ENCODE measurements around the gene CELF1. TPM values are rescaled to one million over a fixed set of nuclear protein-coding genes. Genes with fewer than 3 reads are reported as not detected.

The CELF1 gene
- total RNA-seq, 2 experiments from 2014 or later: 132 to 143 TPM

DNA sequence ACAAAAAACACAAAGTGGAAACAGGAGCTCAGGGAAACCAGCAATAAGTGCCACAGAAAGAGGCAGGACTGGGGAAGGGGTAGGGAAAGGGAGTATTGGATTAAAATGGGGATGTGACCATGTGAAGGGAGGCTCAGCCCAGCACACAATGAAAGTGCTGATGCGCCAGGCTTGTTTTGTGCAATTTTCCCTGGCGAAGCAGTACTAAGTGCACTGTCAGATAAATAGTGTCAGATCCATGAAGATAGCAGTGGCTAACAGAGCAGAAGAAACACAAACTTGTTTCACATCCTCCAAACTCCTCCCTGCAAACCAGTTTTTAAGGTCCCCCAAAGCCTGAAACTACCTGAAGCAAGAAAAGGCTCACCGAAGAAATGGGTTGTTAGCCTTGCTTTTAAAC, 53.3 kb downstream of the CELF1 start:
- no peaks in the 10 kb centered on the region for H3K9me3 Mint-ChIP-seq (ENCODE audit: low read depth)
- intact Hi-C loops (cut with DNase I, micrococcal nuclease): loop anchor here in 1 of 2 experiments (10.0 kb wide), 1 partner anchor 265 kb away; the partner anchor contains the start of gene FNBP4
- peaks cover 21% of the 10 kb centered on the region for H3K36me3 Mint-ChIP-seq (ENCODE audit: low read depth)
- DNase-seq: no peak
- ATAC-seq: no peak
- H3K4me3 Mint-ChIP-seq: no peak overlapping the region
- peaks cover 42% of the 10 kb centered on the region for H3K4me1 Mint-ChIP-seq
- ChIA-PET CTCF (interaction anchor here (2.2 kb wide), 1 partner anchor 11 kb away, joined by 6 read pairs; no protein-coding TSS in a partner anchor), POLR2A (no interaction called here)
- no peaks in the 10 kb centered on the region for H3K27me3 Mint-ChIP-seq
- H3K27ac Mint-ChIP-seq: peak overlapping the region; percentile 16

DNA sequence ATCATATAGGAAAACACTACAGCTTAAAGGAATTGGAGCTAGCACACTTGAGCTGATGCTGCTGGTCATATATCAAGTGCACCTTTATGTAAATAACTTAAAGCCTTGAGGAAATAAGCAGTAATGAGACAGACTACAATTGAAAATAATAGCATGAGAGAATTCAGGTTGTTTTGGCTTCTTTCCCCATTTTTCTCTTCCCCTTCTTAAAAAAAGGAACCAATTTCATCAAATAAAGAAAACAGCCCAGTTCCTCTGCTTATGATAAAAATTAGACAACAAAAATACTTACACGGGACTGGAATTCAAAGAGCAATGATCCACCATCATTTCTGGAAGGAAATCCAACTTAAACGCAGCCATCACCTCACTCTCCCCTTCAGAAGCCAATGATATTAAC, 53.8 kb downstream of the CELF1 start:
- DNase-seq: no peak
- no peaks in the 10 kb centered on the region for H3K27me3 Mint-ChIP-seq
- H3K4me3 Mint-ChIP-seq: no peak overlapping the region
- ATAC-seq: no peak
- H3K36me3 Mint-ChIP-seq (ENCODE audit: low read depth): peaks cover 21% of the 10 kb centered on the region
- CTCF ChIA-PET: interaction anchor here (2.2 kb wide), 1 partner anchor 10 kb away, joined by 6 read pairs; no protein-coding TSS in a partner anchor
- POLR2A ChIA-PET: no interaction called here
- H3K4me1 Mint-ChIP-seq: peaks cover 40% of the 10 kb centered on the region
- intact Hi-C loops (cut with DNase I, micrococcal nuclease): no loop called here
- H3K9me3 Mint-ChIP-seq (ENCODE audit: low read depth): no peaks in the 10 kb centered on the region
- peak overlapping the region; percentile 16 for H3K27ac Mint-ChIP-seq

DNA sequence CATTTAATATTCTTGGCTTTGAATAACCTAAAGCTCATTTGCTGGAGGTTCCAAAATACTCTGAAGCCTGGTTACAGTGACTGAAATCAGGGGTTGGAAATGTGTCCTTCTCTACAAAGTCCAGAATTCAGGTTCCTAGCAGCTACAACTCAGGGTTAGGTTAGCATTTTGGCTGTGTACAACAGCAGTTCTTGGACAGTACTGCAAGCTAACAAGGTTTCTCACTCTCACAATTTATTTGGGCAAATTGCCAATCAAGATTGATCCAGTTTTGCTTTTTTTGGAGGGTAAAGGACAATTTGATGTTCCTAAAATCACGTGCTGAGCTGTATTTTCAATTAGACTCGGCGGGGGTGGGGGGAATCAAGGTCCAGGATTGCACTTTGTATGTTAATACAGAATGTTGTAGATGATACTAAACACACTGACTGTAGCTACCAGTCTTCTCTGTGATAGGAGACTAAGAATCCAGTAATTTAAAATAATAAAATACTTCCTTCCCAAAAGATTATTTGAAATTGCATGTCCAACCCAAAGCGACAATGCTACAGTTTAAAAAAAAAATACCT, 54.3 kb downstream of the CELF1 start:
- intact Hi-C loops (cut with DNase I, micrococcal nuclease): no loop called here
- Mint-ChIP-seq H3K9me3 (ENCODE audit: low read depth) (no peaks in the 10 kb centered on the region), H3K27me3 (no peaks in the 10 kb centered on the region), H3K36me3 (ENCODE audit: low read depth) (peaks cover 23% of the 10 kb centered on the region), H3K27ac (peak overlapping the region; percentile 16), H3K4me3 (no peak overlapping the region), H3K4me1 (peaks cover 38% of the 10 kb centered on the region)
- CTCF ChIA-PET: interaction anchor here (0.6 to 2.2 kb wide), 6 partner anchors 9 to 116 kb away, joined by 3 to 6 read pairs (median 4); no protein-coding TSS in a partner anchor
- DNase-seq (no peak), ATAC-seq (no peak)
- POLR2A ChIA-PET: no interaction called here

DNA sequence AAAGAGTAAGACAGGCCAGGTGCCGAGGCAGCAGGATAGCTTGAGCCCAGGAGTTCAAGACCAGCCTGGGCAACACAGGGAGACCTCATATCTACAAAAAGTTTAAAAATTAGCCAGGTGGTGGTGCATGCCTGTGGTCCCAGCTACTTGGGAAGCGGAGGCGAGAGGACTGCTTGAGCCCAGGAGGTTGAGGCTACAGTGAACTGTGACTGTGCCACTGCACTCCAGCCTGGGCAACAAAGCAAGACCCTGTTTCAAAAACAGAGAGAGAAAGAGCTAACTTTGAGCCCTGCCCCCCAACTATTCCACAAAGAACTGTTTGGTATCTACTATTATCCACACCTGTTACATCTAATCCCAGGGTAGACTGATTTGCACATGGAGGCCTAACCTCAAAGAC, 54.8 kb downstream of the CELF1 start:
- DNase-seq (no peak), ATAC-seq (no peak)
- H3K4me1 Mint-ChIP-seq: peaks cover 34% of the 10 kb centered on the region
- H3K36me3 Mint-ChIP-seq (ENCODE audit: low read depth): peaks cover 23% of the 10 kb centered on the region
- ChIA-PET POLR2A (interaction anchor here (0.6 kb wide), 1 partner anchor 77 kb away, joined by 5 read pairs; no protein-coding TSS in a partner anchor), CTCF (interaction anchor here (0.6 to 2.2 kb wide), 6 partner anchors 9 to 116 kb away, joined by 3 to 6 read pairs (median 4); no protein-coding TSS in a partner anchor)
- peak overlapping the region; percentile 3 for H3K27ac Mint-ChIP-seq
- intact Hi-C loops (cut with DNase I, micrococcal nuclease): no loop called here
- H3K27me3 Mint-ChIP-seq: no peaks in the 10 kb centered on the region
- no peak overlapping the region for H3K4me3 Mint-ChIP-seq
- no peaks in the 10 kb centered on the region for H3K9me3 Mint-ChIP-seq (ENCODE audit: low read depth)

DNA sequence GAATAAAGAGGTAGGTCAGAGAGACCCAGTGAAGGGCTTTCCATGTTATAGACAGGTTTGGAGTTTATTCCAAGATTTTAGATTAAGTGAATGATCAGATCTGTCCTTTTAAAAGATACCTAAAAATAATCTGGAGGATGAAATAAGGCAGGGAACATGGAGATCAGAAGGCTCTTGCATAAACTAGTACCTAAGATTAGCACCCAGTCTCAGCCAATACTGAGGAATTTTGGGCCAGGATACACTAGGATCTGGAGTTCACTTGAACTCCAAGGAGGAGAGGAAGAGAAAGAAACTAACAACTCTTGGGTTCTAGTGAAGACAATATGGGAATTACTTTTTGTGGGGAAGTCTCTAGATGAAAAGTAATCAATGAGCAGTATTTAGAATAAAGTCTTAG, 56.1 kb downstream of the CELF1 start:
- DNase-seq: no peak
- ATAC-seq: no peak
- intact Hi-C loops (cut with DNase I, micrococcal nuclease): no loop called here
- no peaks in the 10 kb centered on the region for H3K9me3 Mint-ChIP-seq (ENCODE audit: low read depth)
- peaks cover 26% of the 10 kb centered on the region for H3K4me1 Mint-ChIP-seq
- H3K4me3 Mint-ChIP-seq: no peak overlapping the region
- H3K27ac Mint-ChIP-seq: no peak overlapping the region
- CTCF ChIA-PET: interaction anchor here (1.1 kb wide), 1 partner anchor 39 kb away, joined by 3 read pairs; no protein-coding TSS in a partner anchor
- POLR2A ChIA-PET: no interaction called here
- H3K27me3 Mint-ChIP-seq: no peaks in the 10 kb centered on the region
- H3K36me3 Mint-ChIP-seq (ENCODE audit: low read depth): peaks cover 20% of the 10 kb centered on the region

DNA sequence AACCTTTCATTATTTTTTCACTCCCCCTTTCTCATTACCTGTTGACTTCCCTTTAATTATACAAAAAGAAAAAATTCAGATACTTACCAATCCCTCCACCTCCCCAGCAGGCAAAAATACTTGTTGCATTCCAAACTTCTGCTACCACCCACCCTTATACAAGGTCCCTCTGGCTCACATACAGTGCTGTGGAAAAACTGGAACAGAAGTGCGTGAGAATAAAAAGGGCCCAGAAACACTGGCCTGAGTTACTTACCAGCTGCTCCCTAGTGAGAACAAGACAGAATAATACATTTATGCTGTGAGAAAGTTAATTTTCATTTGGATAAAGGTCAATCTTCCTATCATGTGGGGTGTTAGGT, 57.1 kb downstream of the CELF1 start:
- Mint-ChIP-seq H3K36me3 (ENCODE audit: low read depth) (peaks cover 17% of the 10 kb centered on the region), H3K4me3 (no peak overlapping the region), H3K9me3 (ENCODE audit: low read depth) (no peaks in the 10 kb centered on the region), H3K4me1 (peaks cover 20% of the 10 kb centered on the region), H3K27me3 (no peaks in the 10 kb centered on the region), H3K27ac (no peak overlapping the region)
- intact Hi-C loops (cut with DNase I, micrococcal nuclease): no loop called here
- ATAC-seq (no peak), DNase-seq (no peak)
- CTCF ChIA-PET: interaction anchor here (1.1 kb wide), 1 partner anchor 38 kb away, joined by 3 read pairs; no protein-coding TSS in a partner anchor
- POLR2A ChIA-PET: no interaction called here

DNA sequence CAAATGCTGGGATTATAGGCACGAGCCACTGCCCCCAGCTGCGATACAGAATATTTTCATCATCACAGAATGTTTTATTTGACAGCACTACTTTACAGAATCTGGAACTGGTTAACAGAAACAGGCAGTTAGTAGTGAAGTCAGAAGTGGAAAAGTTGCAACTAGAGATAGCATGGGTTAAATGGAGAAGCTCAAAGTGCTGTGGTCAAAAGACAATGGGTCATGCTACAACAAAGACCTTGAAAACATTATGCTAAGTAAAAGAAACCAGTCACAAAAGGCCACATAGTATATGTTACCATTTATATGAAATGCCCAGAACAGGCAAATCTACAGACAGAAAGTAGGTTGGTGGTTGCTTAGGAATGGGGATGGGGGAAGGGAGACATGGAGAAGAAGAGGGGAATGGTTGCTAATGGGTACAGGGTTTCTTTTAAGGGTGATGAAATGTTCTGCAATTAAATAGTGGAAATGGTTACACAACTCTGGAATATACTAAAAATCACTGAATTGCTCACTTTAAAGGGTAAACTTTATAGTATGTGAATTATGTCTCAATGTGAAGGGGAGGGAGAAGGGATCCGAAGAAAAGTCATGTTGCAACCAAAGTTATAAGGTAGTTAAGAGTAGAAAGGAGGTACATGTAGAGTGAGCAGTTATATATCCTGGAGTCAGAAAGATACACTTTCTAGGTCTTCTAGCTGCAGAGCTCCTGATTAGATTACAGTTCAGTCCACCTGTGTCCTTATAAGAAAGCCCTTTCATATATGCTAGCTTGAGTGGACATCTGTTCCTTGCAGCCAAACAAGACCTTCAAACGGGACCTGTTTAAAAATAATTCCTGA, 57.7 kb downstream of the CELF1 start:
- intact Hi-C loops (cut with DNase I, micrococcal nuclease): no loop called here
- DNase-seq: no peak
- Mint-ChIP-seq H3K27me3 (no peaks in the 10 kb centered on the region), H3K36me3 (ENCODE audit: low read depth) (peaks cover 12% of the 10 kb centered on the region), H3K27ac (no peak overlapping the region), H3K4me1 (peaks cover 15% of the 10 kb centered on the region), H3K9me3 (ENCODE audit: low read depth) (no peaks in the 10 kb centered on the region), H3K4me3 (no peak overlapping the region)
- POLR2A ChIA-PET: no interaction called here
- ATAC-seq: no peak
- CTCF ChIA-PET: no interaction called here

DNA sequence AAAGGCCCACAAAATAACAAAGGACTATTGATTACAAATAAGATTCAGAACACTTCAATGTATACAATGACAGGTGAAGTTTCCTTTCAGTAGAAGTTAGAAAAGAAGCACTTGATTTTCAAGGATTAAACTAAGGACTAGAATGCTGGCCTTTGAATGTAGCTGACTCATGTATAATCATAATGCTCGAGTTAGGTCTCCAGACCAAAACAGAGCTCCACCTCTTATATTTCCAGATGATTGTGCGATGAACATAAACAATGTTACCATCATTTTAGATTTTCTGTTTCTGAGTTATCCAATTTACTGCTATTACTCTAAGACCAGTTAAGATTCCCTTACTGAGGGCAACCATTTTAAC, 63.6 kb downstream of the CELF1 start:
- Mint-ChIP-seq H3K9me3 (ENCODE audit: low read depth) (no peaks in the 10 kb centered on the region), H3K27me3 (no peaks in the 10 kb centered on the region), H3K4me1 (peaks cover 25% of the 10 kb centered on the region), H3K36me3 (ENCODE audit: low read depth) (peaks cover 36% of the 10 kb centered on the region), H3K4me3 (no peak overlapping the region), H3K27ac (peak overlapping the region; percentile 56)
- no peak for ATAC-seq
- intact Hi-C loops (cut with DNase I, micrococcal nuclease): no loop called here
- CTCF ChIA-PET: interaction anchor here (0.7 to 2.4 kb wide), 7 partner anchors 9 to 573 kb away, joined by 3 to 7 read pairs (median 3); no protein-coding TSS in a partner anchor
- POLR2A ChIA-PET: no interaction called here
- DNase-seq: no peak

DNA sequence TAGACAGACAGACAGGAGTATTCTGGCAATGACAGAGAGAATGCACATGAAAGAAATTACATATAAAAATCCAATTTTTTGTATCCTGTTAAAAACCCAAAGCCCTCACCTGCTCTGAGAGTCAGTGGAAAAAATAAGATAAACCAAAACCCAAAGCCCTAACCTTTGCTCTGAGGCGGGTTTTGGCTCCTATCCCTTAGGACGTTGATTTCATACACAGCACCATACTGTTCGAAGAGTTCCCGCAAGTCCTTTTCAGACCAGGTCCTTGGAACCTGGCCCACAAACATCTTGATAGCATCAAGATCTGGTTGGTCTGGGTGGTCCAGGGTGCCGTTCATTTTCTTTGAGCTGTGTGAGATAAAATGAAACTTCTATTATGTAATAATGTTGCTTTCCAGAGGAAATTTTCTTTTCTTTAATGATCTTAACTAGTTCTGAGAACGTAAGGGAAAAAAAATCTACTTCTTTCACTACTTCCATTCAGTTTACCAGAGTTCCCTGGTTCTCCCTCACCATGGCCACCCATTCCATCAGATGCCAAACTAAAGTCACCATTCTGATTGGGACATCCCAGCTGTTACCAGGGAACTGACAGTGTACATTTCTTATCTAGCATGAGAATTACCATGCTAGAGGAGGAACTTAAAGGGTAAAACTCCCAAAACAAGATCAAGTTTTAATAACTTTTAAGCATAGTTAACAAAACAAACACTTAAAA, 64.1 kb downstream of the CELF1 start:
- ChIA-PET CTCF (interaction anchor here (0.7 to 2.4 kb wide), 7 partner anchors 10 to 573 kb away, joined by 3 to 7 read pairs (median 4); no protein-coding TSS in a partner anchor), POLR2A (no interaction called here)
- peaks cover 39% of the 10 kb centered on the region for H3K36me3 Mint-ChIP-seq (ENCODE audit: low read depth)
- H3K4me3 Mint-ChIP-seq: no peak overlapping the region
- peak overlapping the region; percentile 83 for H3K27ac Mint-ChIP-seq
- H3K4me1 Mint-ChIP-seq: peaks cover 23% of the 10 kb centered on the region
- H3K27me3 Mint-ChIP-seq: no peaks in the 10 kb centered on the region
- DNase-seq: no peak
- no peak for ATAC-seq
- intact Hi-C loops (cut with DNase I, micrococcal nuclease): no loop called here
- H3K9me3 Mint-ChIP-seq (ENCODE audit: low read depth): no peaks in the 10 kb centered on the region

DNA sequence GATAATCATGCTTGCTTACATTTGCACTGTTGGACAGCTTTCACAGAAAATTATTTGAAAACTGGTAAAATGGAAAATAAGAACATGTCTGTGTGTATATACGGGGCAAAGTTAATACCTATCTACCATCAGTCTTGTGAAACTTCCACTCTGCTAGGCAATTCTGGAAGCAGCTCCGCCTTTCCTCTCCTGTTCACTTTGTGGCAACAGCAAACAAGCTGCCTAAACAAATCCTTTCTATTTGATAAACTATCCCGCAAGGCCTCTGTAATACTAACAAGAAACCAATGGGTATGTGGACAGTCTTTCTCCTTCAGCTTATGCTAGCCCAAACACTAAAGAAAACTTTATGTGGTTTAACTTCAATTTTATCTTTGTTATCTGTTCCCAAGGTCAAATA, 64.8 kb downstream of the CELF1 start:
- Mint-ChIP-seq H3K36me3 (ENCODE audit: low read depth) (peaks cover 43% of the 10 kb centered on the region), H3K4me3 (no peak overlapping the region), H3K9me3 (ENCODE audit: low read depth) (no peaks in the 10 kb centered on the region), H3K27ac (peak overlapping the region; percentile 83), H3K4me1 (peaks cover 22% of the 10 kb centered on the region), H3K27me3 (no peaks in the 10 kb centered on the region)
- CTCF ChIA-PET: interaction anchor here (1.5 to 2.0 kb wide), 3 partner anchors 10 to 90 kb away, joined by 4 to 6 read pairs (median 4); partner anchors contain the start of genes KBTBD4 and NDUFS3
- DNase-seq (no peak), ATAC-seq (no peak)
- POLR2A ChIA-PET: no interaction called here
- intact Hi-C loops (cut with DNase I, micrococcal nuclease): no loop called here

DNA sequence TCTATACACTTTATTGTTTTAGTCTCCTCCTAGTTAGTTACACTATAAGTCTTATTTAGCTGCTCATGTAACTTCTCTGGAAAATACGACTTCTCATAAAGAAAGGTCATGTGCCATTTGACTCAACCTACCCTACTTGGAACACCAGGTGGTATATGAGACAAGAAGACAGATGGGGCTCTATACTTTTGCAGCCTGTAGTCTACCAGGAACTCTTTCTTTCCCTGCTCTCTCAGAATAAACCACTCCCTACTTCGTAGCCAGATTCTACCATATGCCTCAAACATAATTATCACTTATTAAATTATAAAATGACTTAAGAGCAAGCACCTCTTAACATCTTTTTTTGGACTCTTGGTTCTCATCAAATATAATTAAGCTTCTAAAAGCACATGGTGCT, 65.5 kb downstream of the CELF1 start:
- Mint-ChIP-seq H3K36me3 (ENCODE audit: low read depth) (peaks cover 44% of the 10 kb centered on the region), H3K4me3 (no peak overlapping the region), H3K4me1 (peaks cover 20% of the 10 kb centered on the region), H3K9me3 (ENCODE audit: low read depth) (no peaks in the 10 kb centered on the region), H3K27me3 (no peaks in the 10 kb centered on the region), H3K27ac (peak overlapping the region; percentile 49)
- POLR2A ChIA-PET: no interaction called here
- ATAC-seq (peak; percentile 65), DNase-seq (no peak)
- CTCF ChIA-PET: interaction anchor here (1.5 to 1.6 kb wide), 2 partner anchors 29 to 91 kb away, joined by 4 read pairs; partner anchors contain the start of genes KBTBD4 and NDUFS3
- intact Hi-C loops (cut with DNase I, micrococcal nuclease): no loop called here

All from activated CD4-positive, alpha-beta T cell treated with anti-CD3 and anti-CD28 coated beads for 36 hours (primary cell).